K562 (cell line): ENCODE data around the gene CDC42EP2. TPM values are rescaled to one million over a fixed set of nuclear protein-coding genes. Genes with fewer than 3 reads are reported as not detected.

Source experiments
- FIP1L1 ChIP-seq: fragments of 200-400 bp; formaldehyde crosslinking; IDR thresholded peaks from 2 replicates; pipeline ENCODE4 v1.6.1; 2018; ENCODE audit warnings: mild to moderate bottlenecking, low read depth, low read length; ENCODE audit not compliant: poor library complexity, severe bottlenecking
- polyA plus RNA-seq, 8 experiments: library from polyadenylated mRNA; depleted of rRNA in 4 of 8; stranded (reverse) in 5 of 8; unstranded in 3 of 8; fragments of >200 nt; fragmentation: Nextera tagmentation in 2 of 8; fragmentation: Illumina TruSeq in 1 of 8; extraction: Ambion mirVana in 2 of 8; extraction: Trizol in 1 of 8; gene quantifications; 2 replicates each; pipeline versions ENCODE4 v1.2.1 to v1.2.3, GENCODE V29; 2011 to 2014; ENCODE audit warnings: inconsistent platforms in 1 of 8, missing spikeins in 1 of 8
- total RNA-seq, 7 experiments: library from RNA; depleted of rRNA in 6 of 7; stranded (reverse); fragments of >200 nt in 6 of 7; fragmentation: Illumina TruSeq in 2 of 7; extraction: Trizol in 2 of 7; gene quantifications; 2 replicates each; pipeline versions ENCODE4 v1.2.1 to v1.2.3, GENCODE V29; 2011 to 2021; ENCODE audit warnings: low replicate concordance in 1 of 7
- TF ChIP-seq, protein P1 (sequence below), 2 experiments: IDR thresholded peaks; 2 replicates each; pipeline ENCODE4 v1.6.1; 2012; ENCODE audit warnings: improper control_type of control experiment in 2 of 2, low read depth in 2 of 2, low read length in 2 of 2, borderline replicate concordance in 1 of 2
- TF ChIP-seq, protein P2 (sequence below): fragments of 250-450 bp; sonication (Bioruptor Pico); IDR thresholded peaks from 2 replicates; pipeline ENCODE4 v1.8.0; 2021; ENCODE audit warnings: moderate library complexity, mild to moderate bottlenecking, inconsistent platforms
- TF ChIP-seq, protein P3 (sequence below): fragments of 200-400 bp; formaldehyde crosslinking; IDR thresholded peaks from 2 replicates; pipeline ENCODE4 v1.6.1; 2017; ENCODE audit warnings: mild to moderate bottlenecking, low read depth, low read length, moderate library complexity

CDC42EP2 gene
- total and polyA plus RNA-seq, 9 of the 15 experiments (the other 6 are each of a cell fraction or from before 2014, with no cell fraction given) = 0.27 to 3.5 (median 0.83) TPM; not detected in 1

DNA sequence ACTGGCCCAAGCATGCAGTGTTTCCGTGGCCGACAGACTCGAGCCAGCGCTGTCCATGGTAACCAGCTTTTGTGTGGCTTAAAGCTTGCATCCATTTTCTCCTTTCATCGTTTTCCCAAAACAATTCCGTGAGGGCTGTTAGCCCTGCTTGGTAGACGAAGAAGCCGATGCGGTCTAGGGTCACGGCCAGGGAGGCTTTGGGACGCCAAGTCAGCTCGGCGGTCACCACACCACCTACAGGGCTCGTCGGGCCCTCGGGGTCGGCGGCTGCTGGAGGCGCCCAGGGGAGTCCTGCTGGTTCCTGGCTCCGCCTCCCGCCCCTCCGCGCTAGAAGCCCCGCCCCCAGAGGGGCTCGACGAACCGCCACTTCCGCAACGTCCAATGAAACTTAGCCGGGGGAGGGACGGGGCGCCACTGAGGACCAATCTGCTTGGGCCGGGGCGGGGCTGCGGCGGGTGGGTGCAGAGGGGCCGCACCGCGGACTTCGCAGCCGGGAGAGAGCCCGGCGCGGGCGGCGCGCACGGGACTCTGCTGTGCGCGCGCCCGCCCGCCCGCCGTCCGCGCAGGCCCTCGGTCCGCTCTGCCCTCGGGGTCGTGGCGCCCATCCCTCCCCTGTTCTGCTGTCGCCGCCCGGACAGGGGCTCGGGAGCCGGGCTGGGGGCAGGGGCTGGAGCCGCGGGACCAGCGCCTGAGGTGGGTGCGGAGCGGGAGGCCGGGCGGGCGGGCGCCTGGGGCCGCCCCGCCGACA lies 39.8 kb downstream of the CDC42EP2 start, which contains the start of gene TIGD3 (continued):
- TF ChIP-seq FIP1L1 = peak; percentile 78
- TF ChIP-seq, protein P1, sequence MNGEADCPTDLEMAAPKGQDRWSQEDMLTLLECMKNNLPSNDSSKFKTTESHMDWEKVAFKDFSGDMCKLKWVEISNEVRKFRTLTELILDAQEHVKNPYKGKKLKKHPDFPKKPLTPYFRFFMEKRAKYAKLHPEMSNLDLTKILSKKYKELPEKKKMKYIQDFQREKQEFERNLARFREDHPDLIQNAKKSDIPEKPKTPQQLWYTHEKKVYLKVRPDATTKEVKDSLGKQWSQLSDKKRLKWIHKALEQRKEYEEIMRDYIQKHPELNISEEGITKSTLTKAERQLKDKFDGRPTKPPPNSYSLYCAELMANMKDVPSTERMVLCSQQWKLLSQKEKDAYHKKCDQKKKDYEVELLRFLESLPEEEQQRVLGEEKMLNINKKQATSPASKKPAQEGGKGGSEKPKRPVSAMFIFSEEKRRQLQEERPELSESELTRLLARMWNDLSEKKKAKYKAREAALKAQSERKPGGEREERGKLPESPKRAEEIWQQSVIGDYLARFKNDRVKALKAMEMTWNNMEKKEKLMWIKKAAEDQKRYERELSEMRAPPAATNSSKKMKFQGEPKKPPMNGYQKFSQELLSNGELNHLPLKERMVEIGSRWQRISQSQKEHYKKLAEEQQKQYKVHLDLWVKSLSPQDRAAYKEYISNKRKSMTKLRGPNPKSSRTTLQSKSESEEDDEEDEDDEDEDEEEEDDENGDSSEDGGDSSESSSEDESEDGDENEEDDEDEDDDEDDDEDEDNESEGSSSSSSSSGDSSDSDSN (IDR thresholded peaks at IDR 0.05; ENCODE audit: borderline replicate concordance in 1 of 2, low read depth in 2 of 2, low read length in 2 of 2) = 0 out of 4 replicates have a peak, but pooled peaks of 1 of the 2 experiments have one; percentile 24
- TF ChIP-seq, protein P2, sequence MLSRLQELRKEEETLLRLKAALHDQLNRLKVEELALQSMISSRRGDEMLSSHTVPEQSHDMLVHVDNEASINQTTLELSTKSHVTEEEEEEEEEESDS (CRISPR knock-in tag) = no peak
- TF ChIP-seq, protein P3, sequence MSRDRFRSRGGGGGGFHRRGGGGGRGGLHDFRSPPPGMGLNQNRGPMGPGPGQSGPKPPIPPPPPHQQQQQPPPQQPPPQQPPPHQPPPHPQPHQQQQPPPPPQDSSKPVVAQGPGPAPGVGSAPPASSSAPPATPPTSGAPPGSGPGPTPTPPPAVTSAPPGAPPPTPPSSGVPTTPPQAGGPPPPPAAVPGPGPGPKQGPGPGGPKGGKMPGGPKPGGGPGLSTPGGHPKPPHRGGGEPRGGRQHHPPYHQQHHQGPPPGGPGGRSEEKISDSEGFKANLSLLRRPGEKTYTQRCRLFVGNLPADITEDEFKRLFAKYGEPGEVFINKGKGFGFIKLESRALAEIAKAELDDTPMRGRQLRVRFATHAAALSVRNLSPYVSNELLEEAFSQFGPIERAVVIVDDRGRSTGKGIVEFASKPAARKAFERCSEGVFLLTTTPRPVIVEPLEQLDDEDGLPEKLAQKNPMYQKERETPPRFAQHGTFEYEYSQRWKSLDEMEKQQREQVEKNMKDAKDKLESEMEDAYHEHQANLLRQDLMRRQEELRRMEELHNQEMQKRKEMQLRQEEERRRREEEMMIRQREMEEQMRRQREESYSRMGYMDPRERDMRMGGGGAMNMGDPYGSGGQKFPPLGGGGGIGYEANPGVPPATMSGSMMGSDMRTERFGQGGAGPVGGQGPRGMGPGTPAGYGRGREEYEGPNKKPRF = no peak
